ENCODE results near the gene MRPL34. TPM values are rescaled to one million over a fixed set of nuclear protein-coding genes. Genes with fewer than 3 reads are reported as not detected.

MRPL34 gene
- total and polyA plus RNA-seq, 9 of the 15 experiments (the other 6 are each of a cell fraction or from before 2014, with no cell fraction given) = 11.5 to 256 (median 72.5) TPM

GRCh38 chr19:17304386-17305215, 1.1 kb upstream of the MRPL34 start:
- intact Hi-C loops (cut with micrococcal nuclease) = loop anchor here (1.0 kb wide), 1 partner anchor 10 kb away; no protein-coding TSS in a partner anchor

More at GRCh38 chr19:17304386-17305215, 1.1 kb upstream of the MRPL34 start:
- Histone ChIP-seq H3K9me1 (ENCODE audit: control insufficient read depth, insufficient read depth, low read length) (no peaks in the 10 kb centered on the region), H3K4me3 (no peak overlapping the region), H3K9ac (ENCODE audit: insufficient read depth in 1 of 2, low read depth in 2 of 2, low read length in 2 of 2) (peak overlapping the region; percentile 20 to 55; a peak in 2 of 4 replicates), H3K36me3 (ENCODE audit: control insufficient read depth, insufficient read depth, low read length) (peaks cover 14% of the 10 kb centered on the region), H3K4me2 (ENCODE audit: insufficient read depth, low read length) (no peak overlapping the region), H2AFZ (ENCODE audit: low read depth, low read length) (peak overlapping the region; percentile 88; the same call in 1 of the 2 replicates), H3K4me1 (replicated peaks in 1 of 2; ENCODE audit: control insufficient read depth in 2 of 2, insufficient read depth in 2 of 2, low read length in 2 of 2) (peaks cover 26 to 67% of the 10 kb centered on the region in 2 experiments; a peak in 4 of 5 replicates), H3K9me3 (replicated peaks; ENCODE audit: control insufficient read depth, insufficient read depth, low read depth, low read length) (no peaks in the 10 kb centered on the region), H3K27me3 (ENCODE audit: control insufficient read depth in 2 of 2, insufficient read depth in 2 of 2, low read length in 2 of 2) (no peaks in the 10 kb centered on the region), H3K79me2 (ENCODE audit: control insufficient read depth, insufficient read depth, low read length) (peaks cover 34% of the 10 kb centered on the region), H3K27ac (ENCODE audit: extremely low read depth, low read depth, low read length) (no peak overlapping the region), H4K20me1 (replicated peaks; ENCODE audit: control insufficient read depth, insufficient read depth, low read length) (no peaks in the 10 kb centered on the region)
- TF ChIP-seq ELF1 (tag; IDR thresholded peaks at IDR 0.05) (0 out of 2 replicates have a peak, but pooled peaks have one; percentile 2), ETS2 (tag; IDR thresholded peaks at IDR 0.05; ENCODE audit: borderline replicate concordance, poor library complexity, severe bottlenecking) (no peak), ZNF121 (CRISPR knock-in tag; conservative IDR thresholded peaks at IDR 0.05) (peak; percentile 44; the same call in 1 of the 2 replicates)
- TF ChIP-seq, protein P1, sequence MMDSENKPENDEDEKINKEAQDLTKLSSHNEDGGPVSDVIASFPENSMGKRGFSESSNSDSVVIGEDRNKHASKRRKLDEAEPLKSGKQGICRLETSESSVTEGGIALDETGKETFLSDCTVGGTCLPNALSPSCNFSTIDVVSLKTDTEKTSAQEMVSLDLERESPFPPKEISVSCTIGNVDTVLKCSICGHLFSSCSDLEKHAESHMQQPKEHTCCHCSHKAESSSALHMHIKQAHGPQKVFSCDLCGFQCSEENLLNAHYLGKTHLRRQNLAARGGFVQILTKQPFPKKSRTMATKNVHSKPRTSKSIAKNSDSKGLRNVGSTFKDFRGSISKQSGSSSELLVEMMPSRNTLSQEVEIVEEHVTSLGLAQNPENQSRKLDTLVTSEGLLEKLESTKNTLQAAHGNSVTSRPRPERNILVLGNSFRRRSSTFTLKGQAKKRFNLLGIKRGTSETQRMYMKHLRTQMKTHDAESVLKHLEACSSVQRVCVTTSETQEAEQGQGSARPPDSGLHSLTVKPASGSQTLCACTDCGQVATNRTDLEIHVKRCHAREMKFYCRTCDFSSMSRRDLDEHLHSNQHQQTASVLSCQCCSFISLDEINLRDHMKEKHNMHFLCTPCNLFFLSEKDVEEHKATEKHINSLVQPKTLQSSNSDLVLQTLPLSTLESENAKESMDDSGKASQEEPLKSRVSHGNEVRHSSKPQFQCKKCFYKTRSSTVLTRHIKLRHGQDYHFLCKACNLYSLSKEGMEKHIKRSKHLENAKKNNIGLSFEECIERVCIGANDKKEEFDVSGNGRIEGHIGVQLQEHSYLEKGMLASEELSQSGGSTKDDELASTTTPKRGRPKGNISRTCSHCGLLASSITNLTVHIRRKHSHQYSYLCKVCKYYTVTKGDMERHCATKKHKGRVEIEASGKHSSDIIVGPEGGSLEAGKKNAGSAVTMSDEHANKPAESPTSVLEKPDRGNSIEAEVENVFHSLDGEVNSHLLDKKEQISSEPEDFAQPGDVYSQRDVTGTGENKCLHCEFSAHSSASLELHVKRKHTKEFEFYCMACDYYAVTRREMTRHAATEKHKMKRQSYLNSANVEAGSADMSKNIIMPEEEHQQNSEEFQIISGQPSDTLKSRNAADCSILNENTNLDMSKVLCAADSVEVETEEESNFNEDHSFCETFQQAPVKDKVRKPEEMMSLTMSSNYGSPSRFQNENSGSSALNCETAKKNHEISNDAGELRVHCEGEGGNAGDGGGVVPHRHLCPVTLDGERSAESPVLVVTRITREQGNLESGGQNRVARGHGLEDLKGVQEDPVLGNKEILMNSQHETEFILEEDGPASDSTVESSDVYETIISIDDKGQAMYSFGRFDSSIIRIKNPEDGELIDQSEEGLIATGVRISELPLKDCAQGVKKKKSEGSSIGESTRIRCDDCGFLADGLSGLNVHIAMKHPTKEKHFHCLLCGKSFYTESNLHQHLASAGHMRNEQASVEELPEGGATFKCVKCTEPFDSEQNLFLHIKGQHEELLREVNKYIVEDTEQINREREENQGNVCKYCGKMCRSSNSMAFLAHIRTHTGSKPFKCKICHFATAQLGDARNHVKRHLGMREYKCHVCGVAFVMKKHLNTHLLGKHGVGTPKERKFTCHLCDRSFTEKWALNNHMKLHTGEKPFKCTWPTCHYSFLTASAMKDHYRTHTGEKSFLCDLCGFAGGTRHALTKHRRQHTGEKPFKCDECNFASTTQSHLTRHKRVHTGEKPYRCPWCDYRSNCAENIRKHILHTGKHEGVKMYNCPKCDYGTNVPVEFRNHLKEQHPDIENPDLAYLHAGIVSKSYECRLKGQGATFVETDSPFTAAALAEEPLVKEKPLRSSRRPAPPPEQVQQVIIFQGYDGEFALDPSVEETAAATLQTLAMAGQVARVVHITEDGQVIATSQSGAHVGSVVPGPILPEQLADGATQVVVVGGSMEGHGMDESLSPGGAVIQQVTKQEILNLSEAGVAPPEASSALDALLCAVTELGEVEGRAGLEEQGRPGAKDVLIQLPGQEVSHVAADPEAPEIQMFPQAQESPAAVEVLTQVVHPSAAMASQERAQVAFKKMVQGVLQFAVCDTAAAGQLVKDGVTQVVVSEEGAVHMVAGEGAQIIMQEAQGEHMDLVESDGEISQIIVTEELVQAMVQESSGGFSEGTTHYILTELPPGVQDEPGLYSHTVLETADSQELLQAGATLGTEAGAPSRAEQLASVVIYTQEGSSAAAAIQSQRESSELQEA (IDR thresholded peaks at IDR 0.05; ENCODE audit: low read depth) = 0 out of 2 replicates have a peak, but pooled peaks have one; percentile 30
- POLR2A ChIA-PET = interaction anchor here (0.6 to 1.6 kb wide), 6 partner anchors 10 to 1656 kb away, joined by 3 to 6 read pairs (median 4); partner anchors contain the start of gene BABAM1
- WGBS (ENCODE audit: insufficient coverage, low coverage, missing lambda C conversion rate) = 63% methylated on average over 12 of the region's 12 CpGs
- no peak for DNase-seq (ENCODE audit: extremely low read depth in 1 of 4, low spot score in 3 of 4)
- BruUV-seq (replicated peaks) = no TSS peak
- in situ Hi-C loops (cut with MboI) = no loop called here
- FAIRE-seq = no peak
- CTCF ChIA-PET (ENCODE audit: low intra/inter-chr PET ratio) = interaction anchor here (0.6 to 1.1 kb wide), 3 partner anchors 30 to 86 kb away, joined by 3 read pairs; partner anchors contain the start of gene ANO8
- ATAC-seq = no peak

Data from K562 (cell line).